CD14-positive monocyte (primary cell): Measurements from ENCODE around the gene CDKN2A. TPM values are rescaled to one million over a fixed set of nuclear protein-coding genes. Genes with fewer than 3 reads are reported as not detected.

Source experiments
- DNase-seq, 3 donors: peaks; one replicate each; pipeline ENCODE4 v3.0.0-alpha.2; 2011 to 2022
- H2AFZ ChIP-seq: 2 replicates; pipeline ENCODE4 v1.6.0; 2012; ENCODE audit warnings: mild to moderate bottlenecking, low read depth, low read length, inconsistent platforms; ENCODE audit not compliant: insufficient read depth, poor library complexity, severe bottlenecking
- H3K27ac ChIP-seq, 2 donors: 1 replicate in 1 of 2; 2 replicates in 1 of 2; pipeline ENCODE4 v1.5.1; 2012 to 2013; ENCODE audit warnings: low read length in 2 of 2, control low read depth in 1 of 2, inconsistent platforms in 1 of 2, low read depth in 1 of 2, mild to moderate bottlenecking in 1 of 2
- H3K27me3 ChIP-seq, 2 donors: one replicate each; pipeline versions ENCODE4 v1.6.0 to v1.6.1; 2011 to 2013; ENCODE audit warnings: low read length in 2 of 2; ENCODE audit not compliant: control insufficient read depth in 2 of 2, insufficient read depth in 2 of 2
- H3K36me3 ChIP-seq, 2 donors: replicated peaks in 1 of 2; 1 replicate in 1 of 2; 2 replicates in 1 of 2; pipeline versions ENCODE4 v1.5.1 to v1.6.1; 2012 to 2013; ENCODE audit warnings: low read length in 2 of 2, control low read depth in 1 of 2, inconsistent platforms in 1 of 2, mild to moderate bottlenecking in 1 of 2; ENCODE audit not compliant: insufficient read depth in 2 of 2, control insufficient read depth in 1 of 2
- H3K4me1 ChIP-seq, 2 donors: 1 replicate in 1 of 2; 2 replicates in 1 of 2; pipeline versions ENCODE4 v1.5.1 to v1.6.1; 2012 to 2013; ENCODE audit warnings: low read length in 2 of 2, control low read depth in 1 of 2, inconsistent platforms in 1 of 2, mild to moderate bottlenecking in 1 of 2, moderate library complexity in 1 of 2; ENCODE audit not compliant: insufficient read depth in 2 of 2, control insufficient read depth in 1 of 2
- H3K4me2 ChIP-seq: replicated peaks from 2 replicates; pipeline ENCODE3; 2012; ENCODE audit warnings: low read length, moderate library complexity, mild to moderate bottlenecking; ENCODE audit not compliant: poor library complexity, severe bottlenecking; ENCODE audit errors: extremely low read depth
- H3K4me3 ChIP-seq, 3 experiments: fragments of 200-600 bp in 1 of 3; sonication (generic) in 1 of 3; replicated peaks in 1 of 3; 1 replicate in 2 of 3; 2 replicates in 1 of 3; pipeline ENCODE4 v1.5.1; 2011 to 2013; ENCODE audit warnings: low read length in 3 of 3, mild to moderate bottlenecking in 3 of 3, control low read depth in 2 of 3, low read depth in 2 of 3, inconsistent platforms in 1 of 3, moderate library complexity in 1 of 3
- H3K79me2 ChIP-seq: 2 replicates; pipeline ENCODE4 v1.6.0; 2012; ENCODE audit warnings: mild to moderate bottlenecking, control low read depth, inconsistent platforms, low read length, moderate library complexity; ENCODE audit not compliant: insufficient read depth
- H3K9ac ChIP-seq: 2 replicates; pipeline ENCODE4 v1.6.0; 2017; ENCODE audit warnings: low read length, mild to moderate bottlenecking; ENCODE audit not compliant: insufficient read depth, poor library complexity, severe bottlenecking
- H3K9me3 ChIP-seq, 2 donors: replicated peaks in 1 of 2; 1 replicate in 1 of 2; 2 replicates in 1 of 2; pipeline versions ENCODE4 v1.5.1 to v1.6.1; 2012 to 2013; ENCODE audit warnings: low read length in 2 of 2, control low read depth in 1 of 2; ENCODE audit not compliant: control insufficient read depth in 1 of 2, insufficient read depth in 1 of 2
- H4K20me1 ChIP-seq: 2 replicates; pipeline ENCODE4 v1.6.0; 2012; ENCODE audit warnings: mild to moderate bottlenecking, low read length, control low read depth, moderate library complexity; ENCODE audit not compliant: insufficient read depth
- H3K27ac Mint-ChIP-seq, 7 donors: one replicate each; pipeline ENCODE4 v1.8.0; 2020; ENCODE audit warnings: mild to moderate bottlenecking in 7 of 7, mixed read lengths in 7 of 7, moderate library complexity in 6 of 7, inconsistent platforms in 2 of 7
- H3K27me3 Mint-ChIP-seq, 3 donors: one replicate each; pipeline ENCODE4 v1.8.0; 2021 to 2022; ENCODE audit warnings: low read depth in 3 of 3, mild to moderate bottlenecking in 3 of 3, mixed read lengths in 3 of 3, moderate library complexity in 3 of 3, inconsistent platforms in 1 of 3
- H3K36me3 Mint-ChIP-seq, 2 donors: one replicate each; pipeline ENCODE4 v1.8.0; 2020; ENCODE audit warnings: mixed read lengths in 2 of 2, inconsistent platforms in 1 of 2, mild to moderate bottlenecking in 1 of 2
- H3K4me1 Mint-ChIP-seq: one replicate; pipeline ENCODE4 v1.8.0; 2020; ENCODE audit warnings: mild to moderate bottlenecking, mixed read lengths
- H3K4me3 Mint-ChIP-seq, 2 donors: one replicate each; pipeline ENCODE4 v1.8.0; 2020; ENCODE audit warnings: mild to moderate bottlenecking in 2 of 2, mixed read lengths in 2 of 2, moderate library complexity in 1 of 2
- H3K9me3 Mint-ChIP-seq, 7 donors: one replicate each; pipeline ENCODE4 v1.8.0; 2020 to 2022; ENCODE audit warnings: mixed read lengths in 7 of 7, mild to moderate bottlenecking in 6 of 7, moderate library complexity in 6 of 7, inconsistent platforms in 2 of 7
- WGBS: methylation state at CpG from one replicate; pipeline ENCODE4 v1.1.5; 2013; ENCODE audit warnings: missing lambda C conversion rate; ENCODE audit not compliant: insufficient coverage; 5-methylcytosine and 5-hydroxymethylcytosine counted together
- intact Hi-C, 2 donors: fragments of 100-400 bp; cut with micrococcal nuclease; formaldehyde crosslinking; loops; one replicate each; pipeline versions ENCODE4 v1.15.0 to v1.15.1; 2023
- polyA plus RNA-seq, 3 donors: library from polyadenylated mRNA; depleted of rRNA in 1 of 3; unstranded in 2 of 3; stranded (reverse) in 1 of 3; fragments of 300-500 nt in 2 of 3; fragments of >200 nt in 1 of 3; fragmentation: Illumina TruSeq in 2 of 3; gene quantifications; 1 replicate in 2 of 3; 2 replicates in 1 of 3; pipeline ENCODE4 v1.2.3, GENCODE V29; 2012 to 2021
- TF ChIP-seq, protein P1 (sequence below): fragments of 200-600 bp; IDR thresholded peaks from one replicate; pipeline ENCODE4 v1.8.0; 2022; ENCODE audit warnings: antibody characterized with exemption, mild to moderate bottlenecking

CDKN2A gene
- polyA plus RNA-seq, 3 donors = 0.86 to 1.6 (median 1.1) TPM

- no peaks in the 10 kb centered on the region for H3K79me2 ChIP-seq
- WGBS = no CpG with 5 or more reads among the region's 2 CpGs
- intact Hi-C loops = no loop called here
- no peaks in the 10 kb centered on the region for H3K4me1 ChIP-seq
- no peaks in the 10 kb centered on the region for H3K9me3 ChIP-seq
- Mint-ChIP-seq H3K27me3 (peaks cover 30 to 41% (median 37%) of the 10 kb centered on the region in 3 donors), H3K36me3 (peaks cover 0 to 4% of the 10 kb centered on the region in 2 donors), H3K4me1 (no peaks in the 10 kb centered on the region), H3K27ac (no peak overlapping the region), H3K4me3 (no peak overlapping the region), H3K9me3 (peaks cover 0 to 13% (median 12%) of the 10 kb centered on the region in 7 donors)
- no peaks in the 10 kb centered on the region for H4K20me1 ChIP-seq
- H3K4me2 ChIP-seq = no peak overlapping the region
- H3K4me3 ChIP-seq = no peak overlapping the region
- no peak overlapping the region for H3K27ac ChIP-seq
- no peak overlapping the region for H3K9ac ChIP-seq
- H3K27me3 ChIP-seq = peaks cover 21 to 54% of the 10 kb centered on the region in 2 donors
- DNase-seq = no peak
- no peak overlapping the region for H2AFZ ChIP-seq
- TF ChIP-seq, protein P1, sequence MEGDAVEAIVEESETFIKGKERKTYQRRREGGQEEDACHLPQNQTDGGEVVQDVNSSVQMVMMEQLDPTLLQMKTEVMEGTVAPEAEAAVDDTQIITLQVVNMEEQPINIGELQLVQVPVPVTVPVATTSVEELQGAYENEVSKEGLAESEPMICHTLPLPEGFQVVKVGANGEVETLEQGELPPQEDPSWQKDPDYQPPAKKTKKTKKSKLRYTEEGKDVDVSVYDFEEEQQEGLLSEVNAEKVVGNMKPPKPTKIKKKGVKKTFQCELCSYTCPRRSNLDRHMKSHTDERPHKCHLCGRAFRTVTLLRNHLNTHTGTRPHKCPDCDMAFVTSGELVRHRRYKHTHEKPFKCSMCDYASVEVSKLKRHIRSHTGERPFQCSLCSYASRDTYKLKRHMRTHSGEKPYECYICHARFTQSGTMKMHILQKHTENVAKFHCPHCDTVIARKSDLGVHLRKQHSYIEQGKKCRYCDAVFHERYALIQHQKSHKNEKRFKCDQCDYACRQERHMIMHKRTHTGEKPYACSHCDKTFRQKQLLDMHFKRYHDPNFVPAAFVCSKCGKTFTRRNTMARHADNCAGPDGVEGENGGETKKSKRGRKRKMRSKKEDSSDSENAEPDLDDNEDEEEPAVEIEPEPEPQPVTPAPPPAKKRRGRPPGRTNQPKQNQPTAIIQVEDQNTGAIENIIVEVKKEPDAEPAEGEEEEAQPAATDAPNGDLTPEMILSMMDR = no peak
- no peaks in the 10 kb centered on the region for H3K36me3 ChIP-seq
Observed at GRCh38 chr9:21958833-21959232, 35.4 kb downstream of the CDKN2A start.

DNA sequence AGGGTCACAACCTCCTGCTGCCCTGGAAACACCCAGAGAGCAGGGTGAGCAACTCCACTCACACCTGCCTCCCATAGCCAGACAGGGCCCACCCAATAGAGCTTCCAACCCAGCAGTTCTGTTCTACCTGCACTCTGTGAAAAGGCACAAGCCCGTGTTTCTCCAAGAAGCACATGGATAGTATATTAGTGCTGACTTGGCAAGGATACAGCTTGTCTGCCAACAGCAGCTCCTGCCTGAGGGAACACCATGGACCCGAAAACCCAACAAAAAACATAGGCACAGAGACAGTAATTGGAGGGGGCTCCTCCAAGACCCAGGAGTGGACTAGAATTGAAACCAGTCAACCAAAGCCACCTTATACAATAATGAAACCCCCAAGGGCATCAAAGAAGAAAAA, 48.6 kb downstream of the CDKN2A start:
- H3K4me1 Mint-ChIP-seq = no peaks in the 10 kb centered on the region
- TF ChIP-seq, protein P1 = no peak
- Histone ChIP-seq H3K9me3 (no peaks in the 10 kb centered on the region), H3K79me2 (no peaks in the 10 kb centered on the region), H3K4me1 (no peaks in the 10 kb centered on the region), H3K4me2 (no peak overlapping the region), H3K27me3 (no peaks in the 10 kb centered on the region), H4K20me1 (no peaks in the 10 kb centered on the region), H3K4me3 (no peak overlapping the region), H3K9ac (no peak overlapping the region), H2AFZ (no peak overlapping the region), H3K36me3 (no peaks in the 10 kb centered on the region), H3K27ac (no peak overlapping the region)
- intact Hi-C loops = no loop called here
- WGBS = no CpG with 5 or more reads among the region's 2 CpGs
- no peaks in the 10 kb centered on the region for H3K36me3 Mint-ChIP-seq
- no peak for DNase-seq
- H3K4me3 Mint-ChIP-seq = no peak overlapping the region
- no peak overlapping the region for H3K27ac Mint-ChIP-seq
- peaks cover 10 to 26% (median 19%) of the 10 kb centered on the region in 3 donors for H3K27me3 Mint-ChIP-seq
- peaks cover 0 to 9% (median 3%) of the 10 kb centered on the region in 7 donors for H3K9me3 Mint-ChIP-seq
